Measurements from ENCODE around the gene ROGDI. TPM values are rescaled to one million over a fixed set of nuclear protein-coding genes. Genes with fewer than 3 reads are reported as not detected.

ROGDI gene
- total and polyA plus RNA-seq, 12 donors: 32.4 to 194 (median 81.7) TPM

DNA sequence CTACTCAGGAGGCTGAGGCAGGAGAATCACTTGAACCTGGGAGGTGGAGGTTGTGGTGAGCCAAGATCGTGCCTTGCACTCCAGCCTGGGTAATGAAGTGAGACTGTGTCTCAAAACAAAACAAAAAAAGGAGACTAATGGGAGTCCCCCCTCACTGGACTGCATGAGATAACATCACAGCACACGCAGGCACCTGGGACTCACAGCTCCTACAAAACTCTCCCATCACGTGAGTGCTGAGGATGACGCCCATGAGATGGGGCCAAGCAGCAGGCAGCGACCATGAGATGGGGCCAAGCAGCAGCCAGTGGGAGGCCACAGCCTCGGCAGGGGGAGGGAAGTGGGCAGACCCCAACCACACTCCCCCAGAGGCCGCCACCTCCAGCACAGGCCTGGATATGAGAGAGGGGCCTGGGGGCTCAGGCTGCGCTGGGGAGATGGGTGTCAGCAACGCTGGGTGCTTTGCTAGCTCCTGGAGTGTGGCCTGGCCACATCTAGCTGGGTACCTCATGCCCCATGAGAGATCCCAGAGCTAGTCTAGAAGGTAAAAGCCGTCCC, 52.7 kb downstream of the ROGDI start:
- H3K36me3 ChIP-seq (replicated peaks in 1 of 2): peaks cover 0 to 41% of the 10 kb centered on the region in 2 donors
- no peaks in the 10 kb centered on the region for H3K27me3 ChIP-seq
- WGBS, 4 donors: 83 to 90% (median 87%) methylated on average over 6 to 10 of the region's 10 CpGs
- H3K9me3 ChIP-seq (replicated peaks in 1 of 3): no peaks in the 10 kb centered on the region
- no peak overlapping the region for H3K27ac ChIP-seq
- TF ChIP-seq POLR2A (IDR thresholded peaks at IDR 0.05): no peak
- TF ChIP-seq CTCF (IDR thresholded peaks at IDR 0.05): no peak
- no peak for DNase-seq
- intact Hi-C loops (cut with DNase I): no loop called here
- no peak overlapping the region for H3K4me3 ChIP-seq
- H3K4me1 ChIP-seq (replicated peaks in 1 of 2): no peaks in the 10 kb centered on the region

DNA sequence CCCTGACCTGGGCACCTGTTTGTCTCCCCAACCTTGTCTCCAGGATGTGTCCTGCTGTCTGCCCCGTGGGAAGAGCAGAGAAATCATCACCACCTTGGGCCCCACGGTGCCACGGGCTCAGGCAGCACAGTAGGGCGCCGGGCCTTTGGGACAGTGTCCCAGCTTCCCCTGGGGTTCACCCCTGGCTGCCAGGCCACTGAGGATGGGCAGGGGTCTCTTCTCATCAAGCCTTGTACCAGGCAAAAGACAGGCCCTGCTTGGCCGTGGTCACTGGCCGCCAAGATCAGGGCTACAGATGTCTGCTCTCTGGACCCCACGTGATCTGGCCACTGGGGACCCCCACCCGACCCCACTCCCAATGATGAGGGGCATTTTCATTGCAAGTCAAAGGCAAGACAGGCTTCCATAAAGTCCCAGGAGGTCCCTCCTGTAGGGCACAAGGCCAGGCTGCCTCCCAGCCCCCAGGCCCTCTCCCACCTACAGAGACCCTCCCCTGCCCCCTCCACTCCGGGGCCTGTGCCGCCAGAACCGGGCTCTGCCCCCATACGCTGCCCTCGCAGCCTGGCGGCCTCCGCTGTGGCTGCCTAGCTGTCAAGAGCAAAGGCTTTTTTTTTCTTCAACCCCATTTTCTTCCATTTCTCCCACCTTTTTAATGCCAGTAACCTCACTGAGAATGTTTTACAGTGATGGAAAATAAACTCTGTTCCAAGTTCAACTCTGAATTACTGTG, 53.6 kb downstream of the ROGDI start:
- TF ChIP-seq POLR2A (IDR thresholded peaks at IDR 0.05) (no peak), CTCF (IDR thresholded peaks at IDR 0.05) (no peak)
- Histone ChIP-seq H3K27me3 (no peaks in the 10 kb centered on the region), H3K9me3 (replicated peaks in 1 of 3) (no peaks in the 10 kb centered on the region), H3K36me3 (replicated peaks in 1 of 2) (peaks cover 0 to 38% of the 10 kb centered on the region in 2 donors), H3K4me1 (replicated peaks in 1 of 2) (no peaks in the 10 kb centered on the region), H3K27ac (no peak overlapping the region), H3K4me3 (no peak overlapping the region)
- WGBS, 4 donors: 89 to 94% (median 92%) methylated on average over 9 to 16 of the region's 16 CpGs
- no peak for DNase-seq
- intact Hi-C loops (cut with DNase I): no loop called here

- WGBS, 4 donors: 77 to 87% (median 83%) methylated on average over 14 of the region's 14 CpGs
- Histone ChIP-seq H3K36me3 (replicated peaks in 1 of 2) (peaks cover 0 to 30% of the 10 kb centered on the region in 2 donors), H3K27ac (no peak overlapping the region), H3K4me1 (replicated peaks in 1 of 2) (peaks cover 0 to 6% of the 10 kb centered on the region in 2 donors), H3K4me3 (no peak overlapping the region), H3K9me3 (replicated peaks in 1 of 3) (no peaks in the 10 kb centered on the region), H3K27me3 (no peaks in the 10 kb centered on the region)
- no peak for DNase-seq
- no peak for TF ChIP-seq CTCF (IDR thresholded peaks at IDR 0.05)
- no peak for TF ChIP-seq POLR2A (IDR thresholded peaks at IDR 0.05)
- intact Hi-C loops (cut with DNase I): no loop called here
Observed at GRCh38 chr16:4747906-4748681, 54.3 kb downstream of the ROGDI start.

DNA sequence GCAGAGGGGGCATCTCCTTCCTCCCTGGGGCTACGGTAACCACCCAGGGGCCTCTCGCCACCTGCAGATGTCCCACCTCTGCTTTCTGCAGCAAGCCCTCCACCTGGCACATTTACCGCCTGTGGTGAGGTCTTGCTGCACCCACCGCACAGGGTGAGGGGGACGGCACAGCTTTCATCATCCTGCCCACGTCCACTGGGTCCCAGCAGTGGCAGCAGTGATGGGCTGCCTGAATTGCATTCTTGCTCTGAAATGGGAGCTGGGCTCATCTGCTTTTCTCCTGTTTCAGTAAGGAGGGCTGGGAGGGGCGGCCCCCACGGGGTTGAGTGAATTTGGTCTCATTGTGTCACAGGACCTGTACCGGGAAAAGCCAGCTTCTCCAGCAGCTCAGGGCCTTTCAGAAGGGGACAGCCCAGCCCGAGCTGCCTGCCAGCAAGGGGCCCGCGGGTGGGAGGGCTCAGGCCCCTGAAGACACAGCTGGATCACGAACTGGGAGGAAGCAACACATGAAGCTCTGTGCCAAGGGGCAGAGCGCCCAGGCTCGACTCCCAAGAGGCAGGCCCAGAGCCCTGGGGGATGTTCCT, 55.4 kb downstream of the ROGDI start:
- no peak overlapping the region for H3K27ac ChIP-seq
- no peak for DNase-seq
- 57 to 80% (median 62%) methylated on average over 5 to 15 of the region's 15 CpGs for WGBS, 4 donors

More for the DNA sequence above, 55.4 kb downstream of the ROGDI start:
- H3K27me3 ChIP-seq: no peaks in the 10 kb centered on the region
- H3K4me1 ChIP-seq (replicated peaks in 1 of 2): peaks cover 0 to 7% of the 10 kb centered on the region in 2 donors
- no peak for TF ChIP-seq POLR2A (IDR thresholded peaks at IDR 0.05)
- TF ChIP-seq CTCF (IDR thresholded peaks at IDR 0.05): no peak
- intact Hi-C loops (cut with DNase I): no loop called here
- no peaks in the 10 kb centered on the region for H3K9me3 ChIP-seq (replicated peaks in 1 of 3)
- H3K4me3 ChIP-seq: no peak overlapping the region
- peaks cover 0 to 20% of the 10 kb centered on the region in 2 donors for H3K36me3 ChIP-seq (replicated peaks in 1 of 2)

All from adrenal gland (tissue), 12 donors.